Activated CD8-positive, alpha-beta memory T cell treated with anti-CD3 and anti-CD28 coated beads, Interleukin-2, amount 50 U/mL, for 4 hours (primary cell): ENCODE results near the gene CKLF.

Experiments used
- DNase-seq: peaks from one replicate; pipeline ENCODE4 v3.0.0-alpha.2; 2020

Gene CKLF

DNA sequence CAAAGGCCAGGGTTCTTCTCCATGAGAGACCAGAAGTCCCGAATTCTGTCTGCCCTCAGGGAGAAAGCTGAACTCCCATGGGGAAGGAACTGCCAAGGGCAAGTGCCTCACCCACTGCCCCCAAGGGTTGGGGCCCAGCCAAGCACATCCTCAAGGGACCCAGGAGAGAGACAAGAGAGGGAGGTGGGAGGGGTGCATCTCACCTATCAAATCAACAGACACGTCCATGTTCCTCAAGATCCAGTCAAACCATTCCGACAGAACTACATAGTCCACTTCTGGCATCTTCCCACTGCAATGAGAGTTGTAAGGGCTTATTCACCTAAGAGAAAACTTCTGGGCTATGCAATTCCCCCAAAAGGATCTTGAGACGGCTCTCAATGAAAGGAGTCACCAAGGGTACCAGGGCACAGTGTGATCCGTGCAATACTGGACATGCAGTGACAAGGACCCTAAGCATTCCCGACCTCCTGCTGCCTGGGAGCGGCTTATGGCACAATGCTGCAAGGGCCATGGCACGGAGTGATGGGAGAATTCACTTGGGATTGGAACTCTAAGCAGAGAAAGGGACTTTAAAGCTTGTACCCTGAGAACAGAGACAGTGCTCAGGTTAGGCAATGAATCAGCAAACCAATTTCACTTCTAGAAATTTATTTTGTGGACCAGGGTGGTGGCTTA is 34.7 kb upstream of the CKLF start:
- no peak for DNase-seq

DNA sequence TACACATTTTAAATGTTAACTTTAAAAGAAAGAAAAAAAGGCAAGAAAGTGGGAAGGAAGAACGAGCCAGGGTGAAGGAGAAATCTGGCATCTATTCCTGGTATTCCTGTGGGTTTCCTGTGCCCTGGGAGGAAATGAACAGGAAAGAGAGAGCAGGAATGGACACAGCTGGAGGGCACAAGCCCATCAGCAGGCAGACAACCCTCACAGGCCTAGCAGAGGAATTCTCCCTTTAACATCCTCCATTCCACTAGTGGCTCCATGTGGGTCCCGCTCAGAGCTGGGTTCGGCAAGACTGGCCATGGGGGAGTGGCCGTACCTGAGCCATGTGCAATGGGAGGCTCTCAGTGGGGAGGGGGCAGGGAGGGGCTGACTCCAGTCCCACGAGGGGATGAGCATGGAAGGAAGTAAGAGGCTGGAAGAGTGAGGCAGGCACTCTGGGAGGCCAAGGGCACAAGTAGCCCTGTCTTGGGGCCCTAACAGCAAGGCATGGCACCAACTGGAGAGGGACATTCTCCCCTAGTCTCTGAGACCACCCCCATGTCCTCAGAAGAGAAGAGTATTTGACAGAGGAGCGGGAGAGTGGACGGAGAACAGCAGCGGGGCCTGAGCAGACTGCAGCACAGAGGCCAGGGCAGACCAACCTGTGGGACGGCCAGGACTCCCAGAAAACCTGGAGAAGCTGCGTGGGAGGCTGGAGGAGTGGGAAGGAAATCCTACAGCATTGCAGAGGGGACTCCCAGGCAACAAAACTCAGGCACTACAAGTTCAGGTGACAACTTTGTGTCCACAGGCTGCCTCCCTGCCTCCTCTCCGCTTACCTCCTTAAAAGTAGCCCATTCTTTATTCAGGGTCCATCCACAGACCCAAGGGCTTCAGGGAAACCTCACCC is 32.6 kb upstream of the CKLF start:
- no peak for DNase-seq

DNA sequence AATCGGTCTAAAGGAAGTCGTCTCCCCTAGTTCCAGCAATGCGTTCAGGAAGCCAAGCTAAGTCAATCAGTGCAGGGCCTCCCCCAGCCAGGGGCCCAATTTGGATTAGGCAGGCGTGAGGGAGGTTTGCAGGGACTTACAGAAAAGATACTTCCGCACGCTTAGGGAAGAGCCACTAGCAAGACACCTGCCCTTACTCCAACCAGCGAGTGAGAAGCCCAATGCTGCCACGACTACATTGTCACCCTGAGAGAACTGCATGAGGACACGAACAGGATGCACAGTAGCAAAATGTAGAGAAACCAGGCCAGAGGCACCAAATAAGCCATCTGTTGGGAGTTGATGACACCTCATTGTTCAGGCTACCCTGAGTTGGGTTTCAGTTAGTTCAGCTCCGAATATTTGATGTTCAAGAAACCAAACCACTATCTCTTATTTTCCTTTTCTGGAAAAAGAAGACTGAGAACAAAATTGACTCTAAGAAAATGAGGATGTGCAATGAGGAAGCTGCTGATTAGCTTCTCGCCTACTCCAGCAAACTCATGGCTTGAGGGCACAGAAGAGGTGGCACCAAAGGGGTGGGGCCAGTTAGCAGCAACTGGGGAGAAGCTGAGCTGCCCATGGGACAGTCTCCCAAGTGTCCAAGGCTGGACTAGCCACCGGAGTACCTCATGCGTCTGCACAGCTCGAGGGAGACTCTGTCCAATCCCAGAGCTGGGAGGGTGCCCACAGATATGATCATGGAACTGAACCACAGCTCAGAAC is 31.8 kb upstream of the CKLF start:
- DNase-seq, result no peak

DNA sequence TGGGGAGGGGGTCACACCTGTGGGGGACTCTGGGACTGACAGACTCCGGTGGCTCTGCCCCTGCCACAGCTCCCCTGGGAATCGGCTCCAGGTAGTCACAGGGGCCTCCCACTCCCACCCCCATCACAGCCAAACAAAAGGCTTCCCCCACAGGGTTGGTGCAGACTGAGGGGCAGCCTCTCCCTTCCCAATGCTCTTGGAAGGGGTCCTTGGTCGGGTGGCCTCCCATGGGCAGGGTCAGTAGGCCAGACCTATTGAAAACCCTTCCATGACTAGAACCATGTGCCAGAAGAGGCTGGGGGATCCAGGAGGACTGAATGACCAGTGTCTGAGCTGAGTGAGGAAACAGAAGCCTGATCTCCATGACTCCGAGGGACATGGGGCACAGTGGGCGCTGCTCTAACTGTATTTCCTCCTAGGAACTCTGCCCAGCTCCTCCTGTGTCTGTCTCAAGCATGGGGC is 31.1 kb upstream of the CKLF start:
- DNase-seq, result no peak

DNA sequence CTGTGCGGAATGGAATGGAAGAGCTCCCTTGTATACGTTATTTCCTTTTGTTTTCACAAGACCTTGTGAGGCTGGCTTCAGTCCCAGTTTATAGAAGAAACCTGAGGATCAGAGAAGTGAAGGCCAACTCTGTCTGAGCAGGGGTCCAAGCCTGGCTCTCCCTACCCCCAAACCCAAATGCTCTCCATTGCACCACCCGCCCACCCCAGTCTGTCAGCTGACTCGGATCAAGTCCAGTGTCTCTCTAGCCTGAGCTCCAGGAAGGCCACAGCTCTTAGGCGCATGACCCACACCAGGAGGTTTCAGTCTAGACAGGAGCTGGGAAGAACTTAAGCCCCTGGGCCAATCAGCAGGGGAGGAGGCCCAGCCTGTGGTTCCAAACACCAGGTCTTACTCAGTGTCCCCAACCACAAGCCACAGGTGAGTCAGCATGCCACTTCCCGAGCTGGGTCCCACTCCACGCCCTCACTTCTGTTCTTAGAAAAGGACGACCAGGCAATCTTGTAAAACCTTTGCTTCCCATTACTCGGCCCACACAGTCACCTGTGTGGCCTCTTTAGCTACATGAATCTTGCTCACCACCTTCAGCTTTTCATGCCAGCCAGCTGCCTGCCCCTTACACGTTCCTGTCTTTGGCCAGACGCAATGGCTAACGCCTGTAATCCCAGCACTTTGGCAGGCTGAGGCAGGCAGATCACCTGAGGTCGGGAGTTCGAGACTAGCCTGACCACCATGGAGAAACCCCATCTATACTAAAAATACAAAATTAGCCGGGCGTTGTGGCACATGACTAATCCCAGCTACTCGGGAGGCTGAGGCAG is 30.2 kb upstream of the CKLF start:
- peak; percentile 93 for DNase-seq

DNA sequence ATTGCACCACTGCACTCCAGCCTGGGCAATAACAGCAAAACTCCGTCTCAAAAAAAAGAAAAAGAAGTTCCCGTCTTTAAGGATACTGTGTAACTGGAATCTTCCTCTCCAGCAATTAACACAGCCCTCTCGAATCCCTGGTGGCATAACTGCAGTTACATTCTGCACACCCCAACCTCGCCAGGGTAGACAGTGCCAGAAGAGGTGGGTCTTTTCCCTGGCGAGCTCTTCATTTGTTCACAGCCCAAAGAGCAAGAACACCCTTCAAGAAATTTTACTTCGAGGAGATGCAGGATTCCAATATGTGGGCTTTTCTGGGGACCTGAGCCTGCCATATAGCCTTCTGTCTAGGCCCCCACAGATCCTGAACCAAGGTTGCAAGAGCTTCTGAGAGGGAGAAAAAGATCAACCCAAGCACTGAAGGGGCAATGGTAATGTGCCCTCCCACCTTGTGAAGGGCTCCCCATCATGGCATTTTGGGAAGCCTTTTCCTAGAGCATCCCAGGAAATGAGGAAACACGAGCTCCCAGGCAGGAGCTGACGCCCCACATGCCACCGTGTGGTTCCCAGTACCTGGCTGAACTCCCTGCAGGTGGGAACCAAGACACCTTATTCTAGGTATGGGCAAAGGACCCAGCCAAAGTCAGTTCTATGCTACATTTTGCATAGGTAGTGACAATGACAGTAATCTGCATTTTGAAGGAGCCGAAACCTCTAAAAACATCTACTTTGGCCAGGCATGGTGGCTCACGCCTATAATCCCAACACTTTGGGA is 29.4 kb upstream of the CKLF start:
- DNase-seq, result no peak

DNA sequence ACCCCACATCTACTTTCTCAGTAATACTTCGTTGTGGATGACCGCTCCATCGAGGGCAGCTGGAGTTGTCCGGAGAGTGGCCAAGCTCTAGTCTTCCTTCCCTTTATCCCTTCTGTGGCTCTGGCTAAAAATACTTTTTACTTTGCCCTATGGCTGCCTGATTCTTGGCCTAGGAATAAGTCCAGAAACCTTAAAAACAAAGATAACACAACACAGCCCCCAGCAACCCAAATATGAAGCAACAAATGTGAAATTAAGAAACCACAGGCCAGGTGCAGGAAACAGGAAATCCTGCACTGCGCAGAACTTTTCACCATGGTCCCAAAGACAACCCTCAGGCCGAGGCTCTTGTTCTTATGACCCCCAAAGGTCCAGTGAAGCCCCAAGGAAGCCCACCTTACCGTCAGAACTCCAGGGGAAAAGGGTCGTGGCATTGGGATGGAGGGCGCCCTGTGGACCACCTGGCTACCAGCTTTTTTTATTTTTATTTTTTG is 28.5 kb upstream of the CKLF start:
- DNase-seq, result no peak

DNA sequence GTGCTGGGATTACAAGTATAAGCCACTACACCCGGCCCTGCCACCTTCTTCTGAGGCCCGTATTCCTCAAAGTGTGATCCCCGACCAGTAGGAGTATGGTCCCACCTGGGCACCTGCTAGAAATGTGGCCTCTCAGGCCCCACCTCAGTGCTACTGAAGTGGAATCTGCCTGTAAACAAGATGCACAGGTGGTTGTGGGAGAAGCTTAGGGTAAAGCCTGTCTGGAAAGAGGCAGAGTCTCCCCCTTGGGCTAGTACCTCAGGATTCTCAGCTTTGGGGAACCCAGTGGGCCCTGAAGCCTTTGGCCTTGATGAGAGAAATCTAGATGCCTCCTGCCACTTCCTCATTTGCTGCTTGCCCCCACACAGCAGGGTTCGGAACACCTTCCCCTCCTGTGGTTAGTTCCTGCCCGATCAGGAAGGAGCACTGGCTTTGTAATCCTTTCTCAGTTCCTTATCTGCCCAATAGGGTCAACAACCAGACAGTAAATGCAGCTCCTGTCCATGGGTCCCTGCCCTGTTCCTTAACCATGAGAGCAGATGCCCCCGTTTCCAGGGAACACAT is 27.7 kb upstream of the CKLF start:
- DNase-seq, result no peak

DNA sequence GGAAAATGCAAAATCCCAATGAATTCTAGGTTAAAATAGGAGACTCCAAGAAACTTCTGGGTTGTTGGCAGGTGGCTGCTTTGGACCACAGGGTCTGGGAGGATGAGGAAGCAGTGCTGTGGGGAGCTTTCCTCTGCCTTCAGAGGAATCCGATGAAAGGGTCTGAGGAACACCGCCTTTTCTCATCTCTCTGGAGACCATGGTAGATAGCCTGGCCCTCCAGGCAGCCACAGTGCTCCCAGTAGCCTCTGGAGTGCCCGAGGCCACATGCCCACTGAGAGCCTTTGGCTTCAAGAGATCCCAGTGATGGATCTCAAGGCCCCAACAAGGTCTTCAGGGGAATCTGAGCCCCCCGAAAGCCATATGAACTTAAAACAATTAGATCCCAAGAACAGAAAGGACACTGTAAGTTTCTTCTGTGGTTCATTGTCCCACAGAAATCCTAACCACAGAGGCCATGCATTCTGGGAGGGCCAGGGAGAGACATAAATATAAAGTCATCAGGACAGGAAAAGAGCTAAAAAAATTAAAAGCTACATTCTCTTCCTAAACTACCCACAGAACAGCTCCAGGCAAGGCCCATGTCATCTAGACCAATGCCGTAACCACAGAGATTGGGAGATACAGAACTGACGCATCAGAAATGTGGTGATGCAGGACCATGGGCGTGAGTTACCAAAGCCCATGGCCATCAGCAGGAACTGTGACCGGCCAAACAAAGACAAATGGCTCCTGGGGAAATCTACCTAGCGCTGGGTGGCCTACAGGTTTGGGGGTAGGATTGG is 26.8 kb upstream of the CKLF start:
- no peak for DNase-seq

DNA sequence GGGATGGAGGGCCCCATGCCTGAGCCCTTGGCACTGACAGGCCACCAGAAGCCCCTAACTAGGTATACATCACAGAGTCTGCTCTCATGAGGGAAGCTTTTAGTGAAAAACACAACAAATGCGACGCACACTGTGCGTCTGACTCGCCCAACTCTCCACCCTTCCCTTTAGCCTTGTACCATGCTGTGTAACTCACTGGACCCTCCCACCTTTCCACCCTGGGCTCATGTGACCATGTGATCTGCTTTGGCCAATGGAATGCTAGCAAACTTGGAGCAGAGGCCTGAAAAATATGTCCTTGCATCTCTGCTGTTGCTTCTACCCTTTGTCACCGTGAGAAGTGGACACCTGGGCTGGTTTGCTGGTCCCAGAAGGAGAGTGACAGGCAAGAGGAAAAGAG is 24.1 kb upstream of the CKLF start:
- no peak for DNase-seq

DNA sequence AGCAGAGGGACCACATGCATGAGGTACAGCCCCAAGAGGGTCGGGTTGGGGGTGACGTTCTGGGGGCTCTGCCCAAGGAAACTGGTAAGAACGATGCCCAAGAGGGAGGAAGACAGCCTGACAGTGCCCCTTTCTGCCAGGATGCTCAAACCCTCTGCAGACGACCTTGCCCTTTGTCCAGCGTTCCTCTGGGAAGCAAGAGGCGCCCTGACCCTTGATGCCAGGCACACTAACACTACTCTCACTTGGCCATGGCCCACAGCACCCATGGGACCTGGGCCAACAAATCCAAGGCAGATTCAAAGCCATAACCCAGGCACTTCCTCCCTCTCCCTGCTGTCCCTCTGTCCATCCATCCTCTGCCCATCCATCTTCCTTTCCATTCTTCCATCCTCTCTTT is 22.9 kb upstream of the CKLF start:
- no peak for DNase-seq

DNA sequence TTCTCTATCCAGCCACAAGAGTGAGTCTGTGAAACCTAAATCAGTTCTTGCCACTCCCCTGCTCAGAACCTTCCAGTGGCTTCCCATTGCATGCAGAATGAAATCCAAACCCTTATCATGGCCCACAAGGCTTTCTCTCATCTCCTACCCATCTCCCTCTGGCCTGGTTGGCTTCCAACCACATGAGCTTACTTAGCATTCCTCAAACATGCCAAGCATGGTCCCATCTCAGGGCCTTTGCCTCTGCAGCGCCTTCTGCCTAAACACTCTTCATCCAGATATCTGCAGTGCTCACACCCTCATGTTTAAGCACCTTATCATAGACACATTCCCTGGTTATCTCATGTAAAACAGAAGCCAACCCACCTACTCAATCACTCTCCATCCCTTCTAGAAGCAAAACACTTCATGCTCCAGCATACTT is 18.0 kb upstream of the CKLF start:
- DNase-seq, result no peak

DNA sequence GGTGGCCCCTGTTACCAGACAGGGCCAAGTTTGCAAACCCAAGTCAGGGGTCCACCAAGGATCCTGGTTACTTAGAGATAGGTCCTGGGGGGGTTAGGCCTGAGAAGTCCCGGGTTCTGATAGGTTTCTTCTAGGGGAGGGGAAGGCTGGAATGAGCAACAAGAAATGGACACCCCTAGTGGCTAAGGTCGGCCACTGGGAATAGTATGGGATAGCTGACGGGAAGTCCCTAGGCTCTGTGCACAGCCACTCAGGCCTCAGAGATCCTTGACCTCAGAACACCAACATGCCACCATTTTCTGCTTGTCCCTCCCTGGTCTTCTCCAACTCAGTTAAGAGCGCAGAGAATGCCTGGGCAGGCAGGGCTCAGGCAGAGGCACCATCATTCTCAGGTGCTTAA is 15.9 kb upstream of the CKLF start:
- no peak for DNase-seq

DNA sequence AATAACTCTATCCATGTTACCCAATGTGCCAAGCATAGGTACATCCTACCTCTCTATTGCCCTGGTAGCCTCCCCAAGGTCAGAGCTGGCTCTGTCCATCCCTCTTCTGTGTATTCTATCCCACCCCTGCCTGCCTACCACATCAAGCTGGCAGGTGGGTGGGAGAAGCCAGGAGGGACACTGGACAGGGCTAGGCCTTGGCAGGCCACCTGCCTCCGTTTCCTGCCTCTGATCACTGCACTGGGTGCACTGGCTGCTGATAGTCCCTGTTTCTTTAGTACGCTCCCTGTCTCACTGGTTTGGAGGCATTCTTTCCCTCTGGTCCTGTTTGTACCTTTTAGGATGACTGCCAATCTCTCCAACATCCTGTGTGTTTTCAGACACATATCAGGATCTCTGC is 15.1 kb upstream of the CKLF start:
- DNase-seq, result no peak

DNA sequence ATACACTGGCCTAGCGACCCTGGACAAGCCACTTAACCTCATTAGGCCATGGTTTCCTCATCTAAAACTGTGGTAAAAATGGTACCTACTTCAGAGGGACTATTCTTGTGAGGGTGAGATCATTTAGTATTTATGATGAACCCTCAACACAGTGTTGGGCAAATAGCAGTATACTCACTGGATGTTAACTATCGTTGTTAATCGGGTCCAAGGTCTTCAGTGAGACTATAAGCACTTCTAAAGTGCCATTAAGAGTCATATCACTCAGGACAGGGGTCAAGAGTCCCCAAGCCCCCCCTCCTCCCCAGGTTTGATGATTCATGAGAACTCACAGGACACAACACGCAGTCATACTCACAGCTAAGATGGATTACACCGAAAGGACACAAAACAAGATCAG is 13.5 kb upstream of the CKLF start:
- no peak for DNase-seq

DNA sequence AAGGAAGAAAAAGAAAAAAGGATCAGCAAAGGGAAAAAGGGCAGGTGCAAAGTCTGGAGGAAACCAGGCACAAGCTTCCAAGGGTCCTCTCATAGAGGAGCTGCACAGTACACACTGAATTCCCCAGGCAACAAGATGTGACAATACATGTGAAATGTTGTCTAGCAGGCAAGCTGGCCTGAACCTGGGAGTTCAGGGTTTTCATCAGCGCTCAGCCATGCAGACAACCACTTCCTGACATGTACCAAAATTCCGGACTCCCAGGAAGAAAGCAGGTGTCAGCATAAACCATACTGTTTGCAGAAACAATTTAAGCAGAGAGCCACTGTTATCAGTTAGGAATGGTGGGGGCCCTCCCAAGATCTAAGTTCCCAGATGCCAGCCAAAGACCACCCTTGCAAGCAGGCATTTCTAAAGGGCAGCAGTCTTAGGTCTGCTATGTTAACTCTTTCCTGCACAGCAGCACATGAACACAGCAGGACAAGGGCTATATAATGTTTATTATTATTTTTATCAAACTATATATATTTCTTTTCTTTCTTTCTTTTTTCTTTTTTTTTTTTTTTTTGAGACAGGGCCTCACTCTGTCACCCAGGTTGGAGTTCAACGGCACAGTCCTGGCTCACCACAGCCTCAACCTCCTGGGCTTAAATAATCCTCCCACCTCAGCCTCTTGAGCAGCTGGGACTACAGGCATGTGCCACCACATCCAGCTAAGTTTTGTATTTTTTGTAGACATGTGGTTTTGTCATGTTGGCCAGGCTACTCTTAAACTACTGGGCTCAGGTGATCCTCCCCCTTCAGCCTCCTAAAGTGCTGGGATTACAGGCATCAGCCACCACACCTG is 12.5 kb upstream of the CKLF start:
- DNase-seq, result no peak

DNA sequence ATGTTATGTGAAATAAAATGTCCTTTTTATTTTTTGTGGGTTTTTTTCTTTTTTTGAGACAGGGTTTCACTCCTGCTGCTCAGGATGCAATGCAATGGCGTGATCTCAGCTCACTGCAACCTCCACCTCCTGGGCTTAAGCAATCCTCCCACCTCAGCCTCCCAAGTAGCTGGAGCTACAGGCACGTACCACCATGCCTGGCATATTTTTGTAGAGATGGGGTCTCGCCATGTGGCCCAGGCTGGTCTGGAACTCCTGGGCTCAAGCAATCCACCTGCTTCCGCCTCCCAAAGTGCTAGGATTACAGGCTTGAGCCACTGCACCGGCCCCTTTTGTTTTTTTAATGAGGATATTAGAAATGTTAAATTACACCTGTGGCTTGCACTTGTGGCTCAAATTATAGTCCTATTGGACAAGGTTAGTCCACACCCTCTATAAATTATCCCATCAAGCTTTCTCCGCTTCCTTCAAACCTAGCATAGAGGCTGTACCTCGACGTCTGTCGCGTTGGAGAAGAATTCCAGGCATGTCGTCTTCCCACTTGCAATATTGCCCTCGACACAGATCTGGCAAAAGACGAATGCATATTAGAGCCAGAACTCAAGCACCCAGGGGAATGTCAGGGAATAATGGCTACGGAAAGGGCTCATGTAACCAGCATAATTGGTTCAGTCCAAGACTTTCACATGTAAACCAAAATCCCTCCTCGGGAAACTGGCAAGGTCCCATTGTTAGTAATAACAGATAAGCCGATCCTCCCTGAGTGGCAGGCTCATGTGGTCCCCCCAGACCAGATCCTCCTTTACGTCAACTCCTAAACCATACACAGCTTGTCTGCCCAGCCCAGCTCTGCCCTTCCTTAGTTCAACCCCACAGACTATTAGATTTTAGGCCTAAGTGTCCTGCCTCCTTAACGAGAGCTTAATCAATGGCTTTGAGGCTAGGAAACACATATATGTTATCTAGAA is 10.7 kb upstream of the CKLF start:
- DNase-seq, result no peak

DNA sequence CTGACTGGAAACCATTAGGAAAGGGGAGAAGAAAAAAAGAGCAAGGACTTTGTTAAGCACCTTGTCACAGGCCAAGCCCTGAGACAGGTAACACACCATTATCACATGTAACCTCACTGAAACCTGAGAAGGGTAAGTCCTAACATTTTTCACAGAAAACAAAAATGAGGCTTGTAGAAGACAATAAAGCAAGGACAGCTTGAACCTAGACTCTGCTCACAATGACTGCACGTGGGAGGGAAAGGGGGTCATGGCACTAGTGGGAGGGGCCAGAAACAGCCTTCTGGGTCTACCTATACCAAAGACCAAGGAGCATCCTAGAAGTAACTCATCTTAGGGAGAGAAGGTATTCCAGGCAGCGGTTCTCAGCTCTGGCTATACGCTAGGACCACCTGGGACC is 10.0 kb upstream of the CKLF start:
- no peak for DNase-seq
